PC-3 (cell line): ENCODE results near the gene SLC47A2. TPM values are rescaled to one million over a fixed set of nuclear protein-coding genes. Genes with fewer than 3 reads are reported as not detected.

Experiments
- ATAC-seq: fragments of 200-7000 bp; cut with Tn5 transposase; 2 replicates; pipeline ENCODE4 v1.9.1; 2020; ENCODE audit warnings: mild to moderate bottlenecking, moderate library complexity
- BruUV-seq: library from RNA; stranded (reverse); fragments of 400-500 nt; replicated peaks from 2 replicates; lab custom pipeline; 2021; lab: Mats Ljungman, UMichigan
- CTCF ChIA-PET: fragments of 300-600 bp; sonication (Branson Sonifier 250); formaldehyde crosslinking; loops from one replicate; lab custom pipeline; 2022; ENCODE audit warnings: antibody characterized with exemption; lab: Charles Lee
- POLR2A ChIA-PET: fragments of 300-600 bp; sonication (Branson Sonifier 250); formaldehyde crosslinking; loops from one replicate; lab custom pipeline; 2022; ENCODE audit warnings: antibody characterized with exemption; ENCODE audit not compliant: unreplicated experiment; lab: Charles Lee
- DNase-seq: peaks from one replicate; pipeline ENCODE4 v3.0.0-alpha.2; 2015
- H2AFZ ChIP-seq: fragments of 300-600 bp; sonication (generic); 2 replicates; pipeline ENCODE4 v1.6.0; 2016; ENCODE audit warnings: antibody characterized with exemption, low read length
- H3F3A ChIP-seq: fragments of 300-600 bp; sonication (generic); one replicate; pipeline ENCODE4 v1.6.0; 2017; ENCODE audit warnings: antibody characterized with exemption, low read length, control low read depth, mild to moderate bottlenecking; ENCODE audit not compliant: unreplicated experiment
- H3K27ac ChIP-seq: fragments of 300-600 bp; sonication (generic); 2 replicates; pipeline ENCODE4 v1.5.1; 2016; ENCODE audit warnings: mild to moderate bottlenecking, low read length
- H3K27me3 ChIP-seq: fragments of 300-600 bp; sonication (generic); 2 replicates; pipeline ENCODE4 v1.6.1; 2016; ENCODE audit warnings: low read length, mixed read lengths
- H3K36me3 ChIP-seq: fragments of 300-600 bp; sonication (generic); 2 replicates; pipeline ENCODE4 v1.6.1; 2016; ENCODE audit warnings: low read depth, mixed run types, low read length, mixed read lengths
- H3K4me1 ChIP-seq: fragments of 300-600 bp; sonication (generic); 2 replicates; pipeline ENCODE4 v1.5.1; 2016; ENCODE audit warnings: low read length; ENCODE audit not compliant: insufficient read depth
- H3K4me2 ChIP-seq: fragments of 300-600 bp; sonication (generic); 2 replicates; pipeline ENCODE4 v1.6.0; 2016; ENCODE audit warnings: low read length
- H3K4me3 ChIP-seq: fragments of 300-600 bp; sonication (generic); 2 replicates; pipeline ENCODE4 v1.5.1; 2016; ENCODE audit warnings: mild to moderate bottlenecking, low read length, mixed read lengths
- H3K79me2 ChIP-seq: fragments of 300-600 bp; sonication (generic); 2 replicates; pipeline ENCODE4 v1.6.1; 2017; ENCODE audit warnings: low read length, mixed read lengths
- H3K9ac ChIP-seq: fragments of 300-600 bp; sonication (generic); 2 replicates; pipeline ENCODE4 v1.6.0; 2016; ENCODE audit warnings: mild to moderate bottlenecking, low read length
- H3K9me2 ChIP-seq: fragments of 300-600 bp; sonication (generic); replicated peaks from 2 replicates; pipeline ENCODE4 v1.6.1; 2016; ENCODE audit warnings: mixed run types, low read length, mixed read lengths
- H3K9me3 ChIP-seq: fragments of 300-600 bp; sonication (generic); 2 replicates; pipeline ENCODE4 v1.6.1; 2016; ENCODE audit warnings: low read length, mixed read lengths
- H4K20me1 ChIP-seq: fragments of 300-600 bp; sonication (generic); 2 replicates; pipeline ENCODE4 v1.6.1; 2016; ENCODE audit warnings: low read length, mixed read lengths
- CTCF ChIP-seq: fragments of 300-600 bp; sonication (generic); conservative IDR thresholded peaks from 2 replicates; pipeline ENCODE4 v1.5.1; 2017; ENCODE audit warnings: antibody characterized with exemption, low read depth, mild to moderate bottlenecking, low read length
- EZH2 ChIP-seq: fragments of 300-600 bp; sonication (generic); IDR thresholded peaks from one replicate; pipeline ENCODE4 v1.6.1; 2017; ENCODE audit warnings: antibody characterized with exemption, mild to moderate bottlenecking, low read length; ENCODE audit not compliant: unreplicated experiment
- EZH2phosphoT487 ChIP-seq: fragments of 300-600 bp; sonication (generic); IDR thresholded peaks from 2 replicates; pipeline ENCODE4 v1.6.1; 2018; ENCODE audit warnings: mild to moderate bottlenecking, antibody characterized with exemption, low read length, borderline replicate concordance
- intact Hi-C: fragments of 100-400 bp; cut with micrococcal nuclease; formaldehyde crosslinking; loops from 2 replicates; pipeline ENCODE4 v1.9.0; 2023
- total RNA-seq: library from RNA; depleted of rRNA; stranded (reverse); fragments of >200 nt; gene quantifications from 2 replicates; pipeline ENCODE4 v1.2.3, GENCODE V29; 2014

Gene SLC47A2
- total RNA-seq, 1 experiment from 2014 or later = not detected

GRCh38 chr17:19650826-19651225, 65.6 kb downstream of the SLC47A2 start:
- Histone ChIP-seq H2AFZ (no peak overlapping the region), H3F3A (peaks cover 8% of the 10 kb centered on the region), H3K27ac (peak overlapping the region; percentile 76), H3K9ac (peak overlapping the region; percentile 81), H3K9me2 (no peaks in the 10 kb centered on the region), H3K4me2 (peak overlapping the region; percentile 92), H3K79me2 (peaks cover 58% of the 10 kb centered on the region), H3K9me3 (no peaks in the 10 kb centered on the region), H3K36me3 (peaks cover 20% of the 10 kb centered on the region; the same call in 1 of the 2 replicates), H3K4me1 (peaks cover 43% of the 10 kb centered on the region), H3K27me3 (no peaks in the 10 kb centered on the region), H4K20me1 (peaks cover 4% of the 10 kb centered on the region; the same call in 1 of the 2 replicates), H3K4me3 (peak overlapping the region; percentile 90)
- no peak for TF ChIP-seq CTCF
- intact Hi-C loops = no loop called here
- ATAC-seq = peak; percentile 22
- ChIA-PET POLR2A (no interaction called here), CTCF (no interaction called here)
- no TSS peak for BruUV-seq
- peak; percentile 83 for DNase-seq

GRCh38 chr17:19649274-19649541, 67.2 kb downstream of the SLC47A2 start:
- Histone ChIP-seq H3F3A (peaks cover 8% of the 10 kb centered on the region), H3K4me1 (peaks cover 59% of the 10 kb centered on the region), H4K20me1 (peaks cover 4% of the 10 kb centered on the region; the same call in 1 of the 2 replicates), H3K27me3 (no peaks in the 10 kb centered on the region), H3K36me3 (peaks cover 9% of the 10 kb centered on the region; the same call in 1 of the 2 replicates), H3K27ac (peak overlapping the region; percentile 76), H3K4me2 (peak overlapping the region; percentile 92), H3K9me3 (no peaks in the 10 kb centered on the region), H2AFZ (peak overlapping the region; percentile 86), H3K9me2 (no peaks in the 10 kb centered on the region), H3K79me2 (peaks cover 46% of the 10 kb centered on the region), H3K9ac (peak overlapping the region; percentile 81), H3K4me3 (peak overlapping the region; percentile 90)
- BruUV-seq = no TSS peak
- ATAC-seq (no peak), DNase-seq (no peak)
- CTCF ChIA-PET = interaction anchor here (1.2 kb wide), 1 partner anchor 128 kb away, joined by 4 read pairs; no protein-coding TSS in a partner anchor
- intact Hi-C loops = loop anchor here (2.0 to 5.0 kb wide), 2 partner anchors 118 to 134 kb away; no protein-coding TSS in a partner anchor
- TF ChIP-seq EZH2 = no peak
- no peak for TF ChIP-seq CTCF
- TF ChIP-seq EZH2phosphoT487 = no peak
- POLR2A ChIA-PET = interaction anchor here (0.6 kb wide), 1 partner anchor 114 kb away, joined by 3 read pairs; no protein-coding TSS in a partner anchor
